Prostate gland (tissue), 2 donors: Measurements from ENCODE around the gene IL16. TPM values are rescaled to one million over a fixed set of nuclear protein-coding genes. Genes with fewer than 3 reads are reported as not detected.

ENCODE experiments used
- DNase-seq: peaks from one replicate; pipeline ENCODE4 v3.0.0-alpha.2; 2019; ENCODE audit warnings: low spot score
- H3K27ac ChIP-seq, 2 donors: fragments of 200-600 bp; sonication (generic); 2 replicates each; pipeline ENCODE4 v1.5.1; 2017 to 2019
- H3K27me3 ChIP-seq: fragments of 200-600 bp; sonication (generic); replicated peaks from 2 replicates; pipeline ENCODE4 v1.5.1; 2019; ENCODE audit not compliant: insufficient read depth
- H3K36me3 ChIP-seq, 2 donors: fragments of 200-600 bp; sonication (generic); 1 replicate in 1 of 2; 2 replicates in 1 of 2; pipeline versions ENCODE4 v1.5.1 to v1.8.1; 2017 to 2019
- H3K4me1 ChIP-seq: fragments of 200-600 bp; sonication (generic); replicated peaks from 2 replicates; pipeline ENCODE4 v1.5.1; 2019
- H3K4me3 ChIP-seq, 2 donors: fragments of 200-600 bp; sonication (generic); 2 replicates each; pipeline ENCODE4 v1.5.1; 2017 to 2019
- H3K9me3 ChIP-seq: fragments of 200-600 bp; sonication (generic); 2 replicates; pipeline ENCODE4 v1.5.1; 2017
- POLR2A ChIP-seq: fragments of 450-650 bp; IDR thresholded peaks from one replicate; pipeline ENCODE4 v1.6.1; 2016; ENCODE audit warnings: antibody characterized with exemption, mild to moderate bottlenecking
- POLR2AphosphoS5 ChIP-seq: sonication (generic); formaldehyde crosslinking; IDR thresholded peaks from one replicate; pipeline ENCODE4 v1.6.1; 2017; ENCODE audit warnings: antibody characterized with exemption
- WGBS: methylation state at CpG from one replicate; pipeline ENCODE4 v1.1.5; 2018; 5-methylcytosine and 5-hydroxymethylcytosine counted together
- intact Hi-C: fragments of 100-400 bp; cut with DNase I; formaldehyde crosslinking; loops from one replicate; pipeline ENCODE4 v1.14.2; 2022
- total RNA-seq, 2 donors: library from RNA; depleted of rRNA; stranded (reverse); fragments of >200 nt; gene quantifications; one replicate each; pipeline ENCODE4 v1.1.0, GENCODE V29; 2016
- TF ChIP-seq, protein P1 (sequence below), 4 experiments: fragments of 200-600 bp in 2 of 4; fragments of 450-650 bp in 2 of 4; sonication (generic) in 2 of 4; IDR thresholded peaks; 1 replicate in 3 of 4; 2 replicates in 1 of 4; pipeline ENCODE4 v1.5.1; 2016 to 2019; ENCODE audit warnings: antibody characterized with exemption in 4 of 4, mild to moderate bottlenecking in 2 of 4, moderate library complexity in 2 of 4

The IL16 gene
- total RNA-seq, 2 donors from 2014 or later, result 2.7 to 9.9 TPM

GRCh38 chr15:81295486-81296121 lies 98.9 kb downstream of the IL16 start:
- WGBS, result 71% methylated on average over 5 of the region's 5 CpGs
- intact Hi-C loops, result no loop called here
- TF ChIP-seq POLR2A, result no peak
- no peak for TF ChIP-seq POLR2AphosphoS5
- TF ChIP-seq, protein P1, sequence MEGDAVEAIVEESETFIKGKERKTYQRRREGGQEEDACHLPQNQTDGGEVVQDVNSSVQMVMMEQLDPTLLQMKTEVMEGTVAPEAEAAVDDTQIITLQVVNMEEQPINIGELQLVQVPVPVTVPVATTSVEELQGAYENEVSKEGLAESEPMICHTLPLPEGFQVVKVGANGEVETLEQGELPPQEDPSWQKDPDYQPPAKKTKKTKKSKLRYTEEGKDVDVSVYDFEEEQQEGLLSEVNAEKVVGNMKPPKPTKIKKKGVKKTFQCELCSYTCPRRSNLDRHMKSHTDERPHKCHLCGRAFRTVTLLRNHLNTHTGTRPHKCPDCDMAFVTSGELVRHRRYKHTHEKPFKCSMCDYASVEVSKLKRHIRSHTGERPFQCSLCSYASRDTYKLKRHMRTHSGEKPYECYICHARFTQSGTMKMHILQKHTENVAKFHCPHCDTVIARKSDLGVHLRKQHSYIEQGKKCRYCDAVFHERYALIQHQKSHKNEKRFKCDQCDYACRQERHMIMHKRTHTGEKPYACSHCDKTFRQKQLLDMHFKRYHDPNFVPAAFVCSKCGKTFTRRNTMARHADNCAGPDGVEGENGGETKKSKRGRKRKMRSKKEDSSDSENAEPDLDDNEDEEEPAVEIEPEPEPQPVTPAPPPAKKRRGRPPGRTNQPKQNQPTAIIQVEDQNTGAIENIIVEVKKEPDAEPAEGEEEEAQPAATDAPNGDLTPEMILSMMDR (IDR thresholded peaks at IDR 0.05), result no peak
- no peak overlapping the region for H3K4me3 ChIP-seq
- no peak overlapping the region for H3K27ac ChIP-seq
- H3K36me3 ChIP-seq, result no peaks in the 10 kb centered on the region
- H3K9me3 ChIP-seq, result no peaks in the 10 kb centered on the region
- DNase-seq, result no peak
- no peaks in the 10 kb centered on the region for H3K27me3 ChIP-seq
- H3K4me1 ChIP-seq, result no peaks in the 10 kb centered on the region

DNA sequence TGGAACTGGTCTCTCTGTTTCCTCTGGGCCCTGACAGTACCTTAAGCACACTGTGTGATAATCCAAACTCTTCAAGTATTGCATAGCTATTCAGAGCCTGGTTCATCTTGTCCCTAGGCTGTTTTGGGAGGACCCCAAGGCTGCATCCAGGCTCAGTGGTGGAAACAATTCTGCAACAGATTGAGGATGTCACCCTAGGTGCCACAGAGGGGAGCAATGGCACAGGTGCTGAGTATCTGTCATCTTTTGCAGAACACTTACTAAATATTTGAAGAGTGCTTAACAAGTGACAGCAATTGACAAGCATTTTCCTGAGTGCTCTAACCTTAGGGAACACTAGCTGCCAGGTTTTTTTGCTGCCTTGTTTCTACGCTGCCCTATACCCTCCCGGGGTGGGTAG lies 99.5 kb downstream of the IL16 start:
- WGBS, result 85% methylated on average over 2 of the region's 2 CpGs
- Histone ChIP-seq H3K9me3 (no peaks in the 10 kb centered on the region), H3K27me3 (no peaks in the 10 kb centered on the region), H3K4me1 (no peaks in the 10 kb centered on the region), H3K27ac (peak overlapping the region in 1 of 2 donors; percentile 10), H3K4me3 (no peak overlapping the region), H3K36me3 (no peaks in the 10 kb centered on the region)
- DNase-seq, result no peak
- no peak for TF ChIP-seq POLR2A
- TF ChIP-seq POLR2AphosphoS5, result no peak
- TF ChIP-seq, protein P1 (IDR thresholded peaks at IDR 0.05), result no peak
- intact Hi-C loops, result no loop called here

- Histone ChIP-seq H3K4me1 (no peaks in the 10 kb centered on the region), H3K27ac (peak overlapping the region in 1 of 2 donors; percentile 18), H3K4me3 (peak overlapping the region in 1 of 2 donors; percentile 1), H3K27me3 (no peaks in the 10 kb centered on the region), H3K9me3 (no peaks in the 10 kb centered on the region), H3K36me3 (no peaks in the 10 kb centered on the region)
- intact Hi-C loops, result no loop called here
- no peak for DNase-seq
- WGBS, result 77% methylated on average over 11 of the region's 11 CpGs
- TF ChIP-seq, protein P1 (IDR thresholded peaks at IDR 0.05), result no peak
- TF ChIP-seq POLR2A, result no peak
- TF ChIP-seq POLR2AphosphoS5, result no peak
Measured at GRCh38 chr15:81296673-81297072, 100.0 kb downstream of the IL16 start.

DNA sequence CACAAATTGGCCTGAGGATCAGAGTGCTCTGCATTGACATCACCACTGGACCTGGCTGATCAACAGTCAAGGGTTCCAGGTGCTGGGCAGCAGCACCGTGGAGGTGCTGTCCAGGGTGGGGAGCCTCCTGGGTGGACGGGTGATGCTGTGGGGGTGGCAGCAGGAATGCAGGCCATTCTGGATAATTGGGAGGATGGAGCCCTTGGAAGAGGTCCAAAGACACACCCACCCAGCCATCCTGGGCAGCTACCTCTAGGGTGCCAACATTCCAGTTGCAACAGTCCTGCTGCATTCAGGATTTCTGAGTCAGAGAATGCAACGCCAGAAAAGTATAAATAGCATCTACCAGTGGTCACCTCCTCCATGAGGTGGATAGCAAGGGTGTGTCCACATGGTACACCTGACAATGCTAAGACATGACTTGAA lies 100.5 kb downstream of the IL16 start:
- intact Hi-C loops, result no loop called here
- no peaks in the 10 kb centered on the region for H3K9me3 ChIP-seq
- H3K27me3 ChIP-seq, result no peaks in the 10 kb centered on the region
- no peaks in the 10 kb centered on the region for H3K4me1 ChIP-seq
- peak overlapping the region; percentile 9 to 18 for H3K27ac ChIP-seq
- no peaks in the 10 kb centered on the region for H3K36me3 ChIP-seq
- TF ChIP-seq, protein P1 (IDR thresholded peaks at IDR 0.05), result no peak
- no peak for TF ChIP-seq POLR2AphosphoS5
- no peak for TF ChIP-seq POLR2A
- peak overlapping the region in 1 of 2 donors; percentile 1 for H3K4me3 ChIP-seq
- WGBS, result 61% methylated on average over 3 of the region's 3 CpGs
- DNase-seq, result no peak
